GM18511 (cell line): ENCODE results near the gene IDH3G.

ENCODE experiments used
- ATAC-seq: cut with Tn5 transposase; IDR thresholded peaks from one replicate; pipeline ENCODE4 v1.9.1; 2021; ENCODE audit warnings: mild to moderate bottlenecking, moderate library complexity; ENCODE audit not compliant: unreplicated experiment

The IDH3G gene

GRCh38 chrX:153816831-153817690, 22.9 kb upstream of the IDH3G start:
- ATAC-seq: no peak

GRCh38 chrX:153814591-153815315, 20.6 kb upstream of the IDH3G start:
- ATAC-seq: no peak

GRCh38 chrX:153813161-153813560, 19.0 kb upstream of the IDH3G start:
- ATAC-seq: no peak

GRCh38 chrX:153812220-153812619, 18.0 kb upstream of the IDH3G start:
- no peak for ATAC-seq

- no peak for ATAC-seq
Observed at GRCh38 chrX:153807976-153808375, 13.8 kb upstream of the IDH3G start.

- ATAC-seq: no peak
Observed at GRCh38 chrX:153806999-153807575, 12.9 kb upstream of the IDH3G start.

GRCh38 chrX:153805436-153805835, 11.3 kb upstream of the IDH3G start:
- ATAC-seq: no peak

GRCh38 chrX:153804621-153805020, 10.4 kb upstream of the IDH3G start:
- ATAC-seq: no peak

GRCh38 chrX:153804100-153804595, 10.0 kb upstream of the IDH3G start:
- no peak for ATAC-seq

GRCh38 chrX:153803211-153804099, 9.3 kb upstream of the IDH3G start:
- ATAC-seq: no peak

GRCh38 chrX:153802513-153803045, 8.4 kb upstream of the IDH3G start:
- ATAC-seq: no peak

- no peak for ATAC-seq
Observed at GRCh38 chrX:153801669-153802068, 7.5 kb upstream of the IDH3G start.

GRCh38 chrX:153800746-153801145, 6.6 kb upstream of the IDH3G start:
- no peak for ATAC-seq

- no peak for ATAC-seq
Observed at GRCh38 chrX:153800177-153800722, 6.1 kb upstream of the IDH3G start.

- no peak for ATAC-seq
Observed at GRCh38 chrX:153799326-153799725, 5.2 kb upstream of the IDH3G start.

GRCh38 chrX:153797415-153798015, 3.3 kb upstream of the IDH3G start:
- ATAC-seq: no peak

- peak; percentile 4 for ATAC-seq
Observed at GRCh38 chrX:153794897-153795816, 982 bp upstream of the IDH3G start.

GRCh38 chrX:153793291-153793690, 884 bp downstream of the IDH3G start:
- ATAC-seq: no peak

GRCh38 chrX:153792368-153792767, 1.8 kb downstream of the IDH3G start:
- no peak for ATAC-seq
